K562 (cell line): Measurements from ENCODE around the gene PIH1D1. TPM values are rescaled to one million over a fixed set of nuclear protein-coding genes. Genes with fewer than 3 reads are reported as not detected.
A peak's percentile ranks its signal among the peaks of the same experiment; 100 is the strongest.

ENCODE experiments used
- EWSR1 ChIP-seq: fragments of 450-650 bp; IDR thresholded peaks from 2 replicates; pipeline ENCODE4 v1.6.1; 2018; ENCODE audit warnings: borderline replicate concordance, mild to moderate bottlenecking, low read depth, moderate library complexity; ENCODE audit not compliant: partially characterized antibody
- HDAC2 ChIP-seq: fragments of 450-650 bp; IDR thresholded peaks from 2 replicates; pipeline ENCODE4 v1.6.1; 2016; ENCODE audit warnings: mild to moderate bottlenecking
- MEF2D ChIP-seq: conservative IDR thresholded peaks from 2 replicates; pipeline ENCODE4 v1.6.1; 2016; ENCODE audit warnings: low read depth, missing genetic modification characterization, missing compliant biosample characterization
- NBN ChIP-seq: fragments of 450-650 bp; IDR thresholded peaks from 2 replicates; pipeline ENCODE4 v1.6.1; 2016; ENCODE audit warnings: low read depth, mild to moderate bottlenecking
- WHSC1 ChIP-seq: IDR thresholded peaks from one replicate; pipeline ENCODE4 v1.6.1; 2012; ENCODE audit warnings: low read length, control low read depth, inconsistent platforms
- ZNF23 ChIP-seq: fragments of 250-450 bp; sonication (Bioruptor Pico); IDR thresholded peaks from 2 replicates; pipeline ENCODE4 v1.4.0; 2020; ENCODE audit warnings: mild to moderate bottlenecking
- ZNF384 ChIP-seq: IDR thresholded peaks from 2 replicates; pipeline ENCODE4 v1.6.1; 2012; ENCODE audit warnings: low read depth, low read length, improper control_type of control experiment
- polyA plus RNA-seq, 8 experiments: library from polyadenylated mRNA; depleted of rRNA in 4 of 8; stranded (reverse) in 5 of 8; unstranded in 3 of 8; fragments of >200 nt; fragmentation: Nextera tagmentation in 2 of 8; fragmentation: Illumina TruSeq in 1 of 8; extraction: Ambion mirVana in 2 of 8; extraction: Trizol in 1 of 8; gene quantifications; 2 replicates each; pipeline versions ENCODE4 v1.2.1 to v1.2.3, GENCODE V29; 2011 to 2014; ENCODE audit warnings: inconsistent platforms in 1 of 8, missing spikeins in 1 of 8
- total RNA-seq, 7 experiments: library from RNA; depleted of rRNA in 6 of 7; stranded (reverse); fragments of >200 nt in 6 of 7; fragmentation: Illumina TruSeq in 2 of 7; extraction: Trizol in 2 of 7; gene quantifications; 2 replicates each; pipeline versions ENCODE4 v1.2.1 to v1.2.3, GENCODE V29; 2011 to 2021; ENCODE audit warnings: low replicate concordance in 1 of 7
- TF ChIP-seq, protein P1 (sequence below), 2 experiments: fragments of 450-650 bp; formaldehyde crosslinking in 1 of 2; IDR thresholded peaks; 2 replicates each; pipeline versions ENCODE4 v1.4.0 to v1.6.1; 2014 to 2020; ENCODE audit warnings: mild to moderate bottlenecking in 2 of 2, borderline replicate concordance in 1 of 2, low read depth in 1 of 2
- TF ChIP-seq, protein P2 (sequence below): sonication (generic); formaldehyde crosslinking; IDR thresholded peaks from 2 replicates; pipeline ENCODE4 v1.9.0; 2022; ENCODE audit warnings: mild to moderate bottlenecking, missing genetic modification reagents
- TF ChIP-seq, protein P3 (sequence below), 2 experiments: IDR thresholded peaks; 2 replicates each; pipeline ENCODE4 v1.6.1; 2011; ENCODE audit warnings: borderline replicate concordance in 1 of 2, control low read depth in 1 of 2, low read depth in 1 of 2, low read length in 1 of 2, mild to moderate bottlenecking in 1 of 2, mixed read lengths in 1 of 2, moderate library complexity in 1 of 2; ENCODE audit not compliant: insufficient read depth in 1 of 2, insufficient read length in 1 of 2, poor library complexity in 1 of 2, severe bottlenecking in 1 of 2; ENCODE audit errors: extremely low read depth in 1 of 2
- TF ChIP-seq, protein P4 (sequence below): sonication (generic); formaldehyde crosslinking; IDR thresholded peaks from 2 replicates; pipeline ENCODE4 v1.8.1; 2023; ENCODE audit warnings: mild to moderate bottlenecking, missing genetic modification reagents
- TF ChIP-seq, protein P5 (sequence below): fragments of 250-450 bp; sonication (Bioruptor Pico); IDR thresholded peaks from 2 replicates; pipeline ENCODE4 v1.8.0; 2021; ENCODE audit warnings: moderate library complexity, mild to moderate bottlenecking, inconsistent platforms
- TF ChIP-seq, protein P6 (sequence below): fragments of 250-450 bp; sonication (Bioruptor Pico); IDR thresholded peaks from 2 replicates; pipeline ENCODE4 v1.8.0; 2022; ENCODE audit warnings: inconsistent platforms, mild to moderate bottlenecking, moderate library complexity, borderline replicate concordance

The PIH1D1 gene
- total and polyA plus RNA-seq, 9 of the 15 experiments (the other 6 are each of a cell fraction or from before 2014, with no cell fraction given), result 26.5 to 224 (median 137) TPM

DNA sequence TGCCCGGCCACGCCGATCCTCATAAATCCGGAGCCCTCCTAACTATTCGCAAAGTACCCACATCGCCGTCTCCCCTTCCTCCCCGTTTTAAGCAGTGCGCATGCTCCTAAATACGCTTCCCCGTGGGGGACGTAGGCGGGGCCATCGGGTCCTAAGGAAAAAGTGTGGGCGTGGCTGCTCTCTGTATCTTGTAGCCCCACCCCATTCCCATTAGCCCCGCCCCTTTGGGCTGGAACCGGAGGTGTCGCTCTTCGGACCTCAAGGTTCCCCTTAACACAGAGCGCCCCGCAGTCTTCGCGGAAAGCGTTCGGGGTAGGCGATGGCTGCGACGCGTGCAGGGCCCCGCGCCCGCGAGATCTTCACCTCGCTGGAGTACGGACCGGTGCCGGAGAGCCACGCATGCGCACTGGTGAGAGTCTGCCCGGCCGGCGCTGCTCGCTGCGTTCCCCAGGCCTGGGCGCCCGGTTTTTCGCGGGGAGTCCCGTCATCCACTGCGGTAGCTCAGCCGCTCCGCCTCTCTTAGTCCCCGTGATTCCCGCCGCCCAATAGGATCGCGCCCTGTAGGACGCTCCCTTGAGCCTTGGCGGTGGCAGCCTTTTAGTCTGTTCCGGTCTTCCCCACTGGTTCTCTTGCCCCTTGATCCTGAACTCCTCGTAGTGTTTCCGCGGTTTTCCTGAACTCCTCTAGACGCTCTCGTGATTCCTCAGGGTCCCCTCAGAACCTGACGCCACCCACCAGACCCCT lies 1.6 kb upstream of the PIH1D1 start, which contains the start of gene ALDH16A1 (continued):
- TF ChIP-seq, protein P1, sequence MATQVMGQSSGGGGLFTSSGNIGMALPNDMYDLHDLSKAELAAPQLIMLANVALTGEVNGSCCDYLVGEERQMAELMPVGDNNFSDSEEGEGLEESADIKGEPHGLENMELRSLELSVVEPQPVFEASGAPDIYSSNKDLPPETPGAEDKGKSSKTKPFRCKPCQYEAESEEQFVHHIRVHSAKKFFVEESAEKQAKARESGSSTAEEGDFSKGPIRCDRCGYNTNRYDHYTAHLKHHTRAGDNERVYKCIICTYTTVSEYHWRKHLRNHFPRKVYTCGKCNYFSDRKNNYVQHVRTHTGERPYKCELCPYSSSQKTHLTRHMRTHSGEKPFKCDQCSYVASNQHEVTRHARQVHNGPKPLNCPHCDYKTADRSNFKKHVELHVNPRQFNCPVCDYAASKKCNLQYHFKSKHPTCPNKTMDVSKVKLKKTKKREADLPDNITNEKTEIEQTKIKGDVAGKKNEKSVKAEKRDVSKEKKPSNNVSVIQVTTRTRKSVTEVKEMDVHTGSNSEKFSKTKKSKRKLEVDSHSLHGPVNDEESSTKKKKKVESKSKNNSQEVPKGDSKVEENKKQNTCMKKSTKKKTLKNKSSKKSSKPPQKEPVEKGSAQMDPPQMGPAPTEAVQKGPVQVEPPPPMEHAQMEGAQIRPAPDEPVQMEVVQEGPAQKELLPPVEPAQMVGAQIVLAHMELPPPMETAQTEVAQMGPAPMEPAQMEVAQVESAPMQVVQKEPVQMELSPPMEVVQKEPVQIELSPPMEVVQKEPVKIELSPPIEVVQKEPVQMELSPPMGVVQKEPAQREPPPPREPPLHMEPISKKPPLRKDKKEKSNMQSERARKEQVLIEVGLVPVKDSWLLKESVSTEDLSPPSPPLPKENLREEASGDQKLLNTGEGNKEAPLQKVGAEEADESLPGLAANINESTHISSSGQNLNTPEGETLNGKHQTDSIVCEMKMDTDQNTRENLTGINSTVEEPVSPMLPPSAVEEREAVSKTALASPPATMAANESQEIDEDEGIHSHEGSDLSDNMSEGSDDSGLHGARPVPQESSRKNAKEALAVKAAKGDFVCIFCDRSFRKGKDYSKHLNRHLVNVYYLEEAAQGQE (IDR thresholded peaks at IDR 0.05; ENCODE audit: borderline replicate concordance), result peak; percentile 71
- TF ChIP-seq, protein P1 (CRISPR knock-in tag; IDR thresholded peaks at IDR 0.05; ENCODE audit: low read depth), result no peak; the same call in 1 of the 2 replicates
- no peak for TF ChIP-seq WHSC1
- TF ChIP-seq, protein P2, sequence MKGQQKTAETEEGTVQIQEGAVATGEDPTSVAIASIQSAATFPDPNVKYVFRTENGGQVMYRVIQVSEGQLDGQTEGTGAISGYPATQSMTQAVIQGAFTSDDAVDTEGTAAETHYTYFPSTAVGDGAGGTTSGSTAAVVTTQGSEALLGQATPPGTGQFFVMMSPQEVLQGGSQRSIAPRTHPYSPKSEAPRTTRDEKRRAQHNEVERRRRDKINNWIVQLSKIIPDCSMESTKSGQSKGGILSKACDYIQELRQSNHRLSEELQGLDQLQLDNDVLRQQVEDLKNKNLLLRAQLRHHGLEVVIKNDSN (CRISPR knock-in tag), result peak; percentile 97
- TF ChIP-seq, protein P3, sequence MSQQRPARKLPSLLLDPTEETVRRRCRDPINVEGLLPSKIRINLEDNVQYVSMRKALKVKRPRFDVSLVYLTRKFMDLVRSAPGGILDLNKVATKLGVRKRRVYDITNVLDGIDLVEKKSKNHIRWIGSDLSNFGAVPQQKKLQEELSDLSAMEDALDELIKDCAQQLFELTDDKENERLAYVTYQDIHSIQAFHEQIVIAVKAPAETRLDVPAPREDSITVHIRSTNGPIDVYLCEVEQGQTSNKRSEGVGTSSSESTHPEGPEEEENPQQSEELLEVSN (IDR thresholded peaks at IDR 0.05; ENCODE audit: borderline replicate concordance in 1 of 2, extremely low read depth in 1 of 2, insufficient read depth in 1 of 2, insufficient read length in 1 of 2, low read depth in 1 of 2, low read length in 1 of 2, poor library complexity in 1 of 2, severe bottlenecking in 1 of 2), result peak; percentile 75 to 81
- TF ChIP-seq MEF2D (tag), result no peak
- TF ChIP-seq EWSR1, result no peak
- TF ChIP-seq NBN, result 0 out of 2 replicates have a peak, but pooled peaks have one; percentile 64
- TF ChIP-seq, protein P4, sequence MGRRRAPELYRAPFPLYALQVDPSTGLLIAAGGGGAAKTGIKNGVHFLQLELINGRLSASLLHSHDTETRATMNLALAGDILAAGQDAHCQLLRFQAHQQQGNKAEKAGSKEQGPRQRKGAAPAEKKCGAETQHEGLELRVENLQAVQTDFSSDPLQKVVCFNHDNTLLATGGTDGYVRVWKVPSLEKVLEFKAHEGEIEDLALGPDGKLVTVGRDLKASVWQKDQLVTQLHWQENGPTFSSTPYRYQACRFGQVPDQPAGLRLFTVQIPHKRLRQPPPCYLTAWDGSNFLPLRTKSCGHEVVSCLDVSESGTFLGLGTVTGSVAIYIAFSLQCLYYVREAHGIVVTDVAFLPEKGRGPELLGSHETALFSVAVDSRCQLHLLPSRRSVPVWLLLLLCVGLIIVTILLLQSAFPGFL, result no peak
- TF ChIP-seq HDAC2, result no peak; the same call in 1 of the 2 replicates
- TF ChIP-seq ZNF384, result no peak
- TF ChIP-seq ZNF23 (CRISPR knock-in tag), result no peak
- TF ChIP-seq, protein P5, sequence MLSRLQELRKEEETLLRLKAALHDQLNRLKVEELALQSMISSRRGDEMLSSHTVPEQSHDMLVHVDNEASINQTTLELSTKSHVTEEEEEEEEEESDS (CRISPR knock-in tag), result no peak
- TF ChIP-seq, protein P6, sequence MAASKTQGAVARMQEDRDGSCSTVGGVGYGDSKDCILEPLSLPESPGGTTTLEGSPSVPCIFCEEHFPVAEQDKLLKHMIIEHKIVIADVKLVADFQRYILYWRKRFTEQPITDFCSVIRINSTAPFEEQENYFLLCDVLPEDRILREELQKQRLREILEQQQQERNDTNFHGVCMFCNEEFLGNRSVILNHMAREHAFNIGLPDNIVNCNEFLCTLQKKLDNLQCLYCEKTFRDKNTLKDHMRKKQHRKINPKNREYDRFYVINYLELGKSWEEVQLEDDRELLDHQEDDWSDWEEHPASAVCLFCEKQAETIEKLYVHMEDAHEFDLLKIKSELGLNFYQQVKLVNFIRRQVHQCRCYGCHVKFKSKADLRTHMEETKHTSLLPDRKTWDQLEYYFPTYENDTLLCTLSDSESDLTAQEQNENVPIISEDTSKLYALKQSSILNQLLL, result no peak
